Thymus (tissue), 11 donors: ENCODE measurements around the gene MCC. TPM values are rescaled to one million over a fixed set of nuclear protein-coding genes. Genes with fewer than 3 reads are reported as not detected.

Experiments used
- DNase-seq, 9 donors: peaks; one replicate each; pipeline ENCODE4 v3.0.0-alpha.2; 2013; ENCODE audit warnings: low spot score in 9 of 9, low read depth in 6 of 9, missing footprints in 1 of 9
- H3K27ac ChIP-seq, 2 donors: one replicate each; pipeline ENCODE4 v1.5.1; 2013; ENCODE audit warnings: control low read depth in 1 of 2, low read depth in 1 of 2, low read length in 1 of 2, mild to moderate bottlenecking in 1 of 2, moderate library complexity in 1 of 2
- H3K27me3 ChIP-seq, 2 donors: one replicate each; pipeline ENCODE4 v1.5.1; 2013; ENCODE audit warnings: low read length in 1 of 2; ENCODE audit not compliant: control insufficient read depth in 2 of 2, insufficient read depth in 1 of 2
- H3K36me3 ChIP-seq, 2 donors: one replicate each; pipeline ENCODE4 v1.5.1; 2013; ENCODE audit warnings: low read length in 1 of 2, mild to moderate bottlenecking in 1 of 2, moderate library complexity in 1 of 2; ENCODE audit not compliant: control insufficient read depth in 2 of 2, insufficient read depth in 2 of 2
- H3K4me1 ChIP-seq, 2 donors: one replicate each; pipeline ENCODE4 v1.5.1; 2013; ENCODE audit warnings: low read length in 2 of 2; ENCODE audit not compliant: control insufficient read depth in 2 of 2, insufficient read depth in 2 of 2
- H3K4me3 ChIP-seq, 2 donors: one replicate each; pipeline ENCODE4 v1.5.1; 2013; ENCODE audit warnings: low read length in 2 of 2, control low read depth in 1 of 2, mild to moderate bottlenecking in 1 of 2
- H3K9me3 ChIP-seq, 2 donors: one replicate each; pipeline ENCODE4 v1.5.1; 2013; ENCODE audit warnings: low read length in 1 of 2, mild to moderate bottlenecking in 1 of 2; ENCODE audit not compliant: control insufficient read depth in 2 of 2, insufficient read depth in 1 of 2
- WGBS: extraction: QIAGEN DNeasy Blood & Tissue Kit; methylation state at CpG from one replicate; pipeline ENCODE4 v1.1.7; 2013; 5-methylcytosine and 5-hydroxymethylcytosine counted together
- polyA plus RNA-seq: library from polyadenylated mRNA; stranded (reverse); fragments of 200-250 nt; gene quantifications from one replicate; pipeline ENCODE4 v1.2.3, GENCODE V29; 2013
- total RNA-seq: library from RNA; stranded (reverse); fragments of 120-200 nt; gene quantifications from one replicate; pipeline ENCODE4 v1.2.4, GENCODE V29; 2013
- donor health status: healthy.

MCC gene
- total and polyA plus RNA-seq, 2 donors, result 5.1 to 7.0 TPM

DNA sequence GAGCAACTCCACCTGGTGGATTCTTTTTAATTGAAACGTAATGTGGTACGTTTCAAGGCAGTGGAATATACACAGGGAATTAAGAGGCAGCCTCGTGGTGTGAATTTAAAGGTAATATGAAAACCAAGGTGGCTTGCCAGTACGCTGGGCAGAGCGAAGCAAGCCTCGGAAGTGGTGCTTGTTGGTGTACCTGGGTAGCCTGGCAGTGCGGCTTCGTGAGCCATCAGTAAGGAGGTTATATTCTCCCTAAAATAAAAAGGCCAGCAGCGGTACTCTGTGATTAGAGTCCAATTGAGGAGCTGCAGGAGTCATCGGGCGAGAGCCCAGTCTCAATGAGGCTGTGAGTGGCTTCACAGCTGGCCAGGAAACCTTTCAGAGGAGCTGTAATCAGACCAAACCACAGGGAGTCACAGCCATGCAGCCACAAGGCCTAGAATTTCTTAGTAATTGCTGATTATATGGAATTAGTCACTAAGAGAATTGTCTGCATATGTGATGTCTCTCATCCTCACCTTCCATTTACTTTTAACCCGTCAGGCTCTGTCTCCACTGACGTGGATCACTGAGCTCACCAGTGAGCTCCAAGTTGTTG, 454.0 kb downstream of the MCC start:
- WGBS, result 98% methylated on average over 13 of the region's 13 CpGs
- no peak overlapping the region for H3K27ac ChIP-seq

DNA sequence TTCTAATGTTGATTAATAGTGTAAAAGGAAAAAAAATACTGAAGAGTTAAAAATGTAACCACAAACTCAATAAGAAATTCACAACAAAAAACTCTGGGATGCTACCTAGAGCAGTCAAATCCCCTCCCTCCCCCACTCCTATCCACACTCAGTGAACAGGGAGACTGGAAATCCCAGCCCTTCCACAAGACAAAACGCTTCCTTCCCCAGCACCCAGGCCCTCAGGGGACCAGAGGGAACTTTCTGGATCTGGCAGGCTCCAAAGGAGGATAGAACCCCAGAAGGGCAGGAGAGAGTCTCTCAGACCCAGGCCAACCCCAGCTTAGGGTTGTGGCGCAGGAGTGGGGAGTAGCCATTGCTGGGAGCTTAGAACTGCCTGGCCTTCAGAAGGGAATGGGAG, 456.7 kb downstream of the MCC start:
- Histone ChIP-seq H3K27me3 (no peaks in the 10 kb centered on the region), H3K4me3 (no peak overlapping the region), H3K4me1 (no peaks in the 10 kb centered on the region), H3K36me3 (peaks cover 17 to 20% of the 10 kb centered on the region in 2 donors), H3K9me3 (peaks cover 0 to 1% of the 10 kb centered on the region in 2 donors), H3K27ac (no peak overlapping the region)
- DNase-seq, result no peak
- 97% methylated on average over 2 of the region's 2 CpGs for WGBS

More for the DNA sequence above, 454.0 kb downstream of the MCC start:
- H3K27me3 ChIP-seq, result no peaks in the 10 kb centered on the region
- H3K4me3 ChIP-seq, result no peak overlapping the region
- peaks cover 0 to 4% of the 10 kb centered on the region in 2 donors for H3K36me3 ChIP-seq
- peaks cover 0 to 5% of the 10 kb centered on the region in 2 donors for H3K4me1 ChIP-seq
- H3K9me3 ChIP-seq, result no peaks in the 10 kb centered on the region
- DNase-seq, result no peak

DNA sequence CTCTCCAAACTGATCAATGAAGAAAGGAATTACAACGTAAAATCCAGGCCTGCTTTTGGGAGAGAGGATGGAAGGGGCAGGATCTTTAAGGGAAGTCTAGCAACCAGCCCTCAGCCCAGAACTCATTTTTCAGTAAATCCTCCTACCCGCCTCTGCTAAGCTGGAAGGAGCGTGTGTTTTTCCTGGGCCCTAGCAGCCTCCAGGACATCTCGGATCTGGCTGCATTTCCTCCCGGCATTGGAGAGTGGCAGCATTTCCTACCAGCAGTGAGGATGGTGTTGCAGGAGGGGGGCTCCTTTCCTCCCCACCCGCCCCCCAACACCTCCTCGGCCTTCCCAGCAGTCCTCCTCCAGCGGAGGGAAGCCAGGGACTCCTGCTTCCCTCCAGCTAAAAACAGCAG, 457.1 kb downstream of the MCC start:
- 95% methylated on average over 8 of the region's 8 CpGs for WGBS
- Histone ChIP-seq H3K4me1 (no peaks in the 10 kb centered on the region), H3K27ac (no peak overlapping the region), H3K27me3 (no peaks in the 10 kb centered on the region), H3K9me3 (peaks cover 0 to 1% of the 10 kb centered on the region in 2 donors), H3K36me3 (peaks cover 20 to 21% of the 10 kb centered on the region in 2 donors), H3K4me3 (no peak overlapping the region)
- DNase-seq, result no peak

DNA sequence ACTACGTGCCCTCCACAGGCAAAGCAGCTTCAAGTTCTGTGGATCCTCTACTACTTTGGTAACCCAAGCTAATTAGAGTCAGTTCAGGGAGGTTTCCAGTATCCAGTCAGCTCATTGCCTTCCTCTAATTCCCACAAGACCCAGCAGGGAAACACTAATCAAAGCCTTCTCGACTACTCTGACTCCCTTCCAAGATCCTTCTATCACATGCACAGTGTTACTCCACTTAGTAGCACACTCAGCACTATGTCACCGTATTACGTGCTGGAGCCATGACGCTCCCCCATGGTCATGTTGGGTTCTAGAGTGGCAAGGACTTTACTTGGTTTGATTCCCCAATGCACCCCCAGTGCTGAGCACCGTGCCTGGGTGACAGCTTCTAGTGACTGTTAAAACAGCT, 458.6 kb downstream of the MCC start:
- WGBS, result 82% methylated on average over 6 of the region's 6 CpGs
- H3K27ac ChIP-seq, result no peak overlapping the region

DNA sequence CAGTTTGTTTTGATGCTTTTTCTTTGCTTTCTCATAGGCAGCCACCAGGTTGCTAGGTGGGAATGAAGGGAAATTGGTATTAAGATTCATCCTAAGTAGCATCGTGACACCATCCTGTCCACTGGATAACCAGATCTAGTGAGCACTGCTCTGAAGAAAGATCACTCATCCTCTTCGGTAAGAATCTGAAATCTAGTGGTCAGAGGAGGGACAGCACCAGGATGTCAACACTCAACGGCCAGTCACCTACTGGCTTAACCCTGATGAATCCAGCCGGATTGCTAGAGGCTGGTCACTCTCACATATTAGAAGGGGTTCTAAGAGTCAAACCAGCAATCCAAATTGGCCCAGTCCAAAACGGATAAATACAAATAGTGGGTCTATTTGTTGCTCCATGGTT, 460.8 kb downstream of the MCC start:
- peaks cover 20 to 33% of the 10 kb centered on the region in 2 donors for H3K36me3 ChIP-seq
- WGBS, result 97% methylated on average over 5 of the region's 5 CpGs
- no peak overlapping the region for H3K27ac ChIP-seq
- H3K4me3 ChIP-seq, result no peak overlapping the region
- no peaks in the 10 kb centered on the region for H3K27me3 ChIP-seq
- peaks cover 0 to 1% of the 10 kb centered on the region in 2 donors for H3K9me3 ChIP-seq
- no peak for DNase-seq
- peaks cover 5 to 14% of the 10 kb centered on the region in 2 donors for H3K4me1 ChIP-seq

More for the DNA sequence above, 458.6 kb downstream of the MCC start:
- H3K4me1 ChIP-seq, result peaks cover 0 to 3% of the 10 kb centered on the region in 2 donors
- no peak for DNase-seq
- H3K9me3 ChIP-seq, result peaks cover 0 to 1% of the 10 kb centered on the region in 2 donors
- peaks cover 20 to 25% of the 10 kb centered on the region in 2 donors for H3K36me3 ChIP-seq
- no peaks in the 10 kb centered on the region for H3K27me3 ChIP-seq
- no peak overlapping the region for H3K4me3 ChIP-seq

DNA sequence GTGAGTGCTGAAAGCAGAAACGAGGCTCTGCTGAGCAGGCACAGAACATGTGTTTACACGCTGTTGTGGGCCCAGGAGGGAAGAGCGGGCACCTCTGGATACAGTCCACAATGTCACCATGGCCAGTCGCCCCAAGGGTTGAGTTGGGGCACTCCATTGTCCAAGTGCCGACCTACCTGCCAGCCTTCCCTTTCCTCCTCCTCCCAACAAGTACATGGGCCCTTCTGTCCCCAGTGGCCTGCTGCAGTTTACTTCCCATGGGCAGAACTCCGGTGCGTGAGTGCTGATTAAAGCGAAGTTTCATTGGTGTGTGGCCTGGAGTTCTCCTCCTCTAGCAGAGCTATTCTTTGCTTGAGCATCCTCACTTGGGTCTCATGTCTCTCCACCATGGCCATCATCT, 461.2 kb downstream of the MCC start:
- Histone ChIP-seq H3K36me3 (peaks cover 20 to 33% of the 10 kb centered on the region in 2 donors), H3K4me3 (no peak overlapping the region), H3K27ac (peak overlapping the region in 1 of 2 donors; percentile 64), H3K9me3 (peaks cover 0 to 1% of the 10 kb centered on the region in 2 donors), H3K27me3 (no peaks in the 10 kb centered on the region), H3K4me1 (peaks cover 5 to 14% of the 10 kb centered on the region in 2 donors)
- no peak for DNase-seq
- 92% methylated on average over 8 of the region's 8 CpGs for WGBS

DNA sequence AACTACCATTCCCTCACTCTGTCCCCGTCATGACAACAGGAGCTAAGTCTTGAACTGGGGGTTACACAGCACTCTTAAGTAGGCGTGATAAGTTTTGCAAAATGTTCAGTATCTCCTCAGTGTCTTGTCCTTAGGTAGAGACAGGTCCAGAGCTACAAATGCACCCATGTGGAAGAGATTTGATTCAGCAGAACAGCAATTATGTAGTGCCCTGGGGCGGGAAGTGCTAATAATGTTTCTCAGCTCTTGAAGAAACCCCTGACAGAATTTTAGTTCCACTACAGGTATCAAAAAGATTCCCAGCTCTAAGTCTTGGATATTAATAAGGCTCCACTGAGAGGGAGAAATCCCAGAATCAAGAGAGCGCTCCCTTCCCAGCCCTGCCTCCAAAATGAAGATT, 462.0 kb downstream of the MCC start:
- no peak overlapping the region for H3K4me3 ChIP-seq
- H3K27ac ChIP-seq, result no peak overlapping the region
- H3K27me3 ChIP-seq, result no peaks in the 10 kb centered on the region
- WGBS, result 98% methylated on average over 4 of the region's 4 CpGs
- H3K36me3 ChIP-seq, result peaks cover 20 to 33% of the 10 kb centered on the region in 2 donors
- peaks cover 0 to 1% of the 10 kb centered on the region in 2 donors for H3K9me3 ChIP-seq
- peaks cover 5 to 14% of the 10 kb centered on the region in 2 donors for H3K4me1 ChIP-seq
- no peak for DNase-seq

DNA sequence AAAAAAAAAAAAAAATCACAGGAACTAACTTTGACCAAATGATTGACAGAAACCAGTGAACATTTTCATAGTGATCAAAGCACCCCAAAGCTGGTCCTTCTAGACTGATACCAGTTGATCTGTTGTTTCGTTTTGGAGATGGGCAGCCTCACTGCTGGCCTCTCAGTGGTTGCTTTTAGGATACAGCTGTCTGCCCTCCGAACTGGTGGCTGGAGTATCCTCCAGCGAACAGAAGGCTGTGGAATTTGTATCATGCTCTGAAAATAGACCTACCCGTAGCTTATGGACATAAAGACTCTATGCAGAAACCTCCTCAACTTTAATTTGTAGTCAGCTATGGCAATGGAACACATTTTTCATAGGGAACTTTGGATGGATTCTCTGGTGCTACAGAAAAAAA, 462.7 kb downstream of the MCC start:
- no peaks in the 10 kb centered on the region for H3K27me3 ChIP-seq
- peaks cover 5 to 19% of the 10 kb centered on the region in 2 donors for H3K4me1 ChIP-seq
- peaks cover 0 to 1% of the 10 kb centered on the region in 2 donors for H3K9me3 ChIP-seq
- DNase-seq, result no peak
- H3K27ac ChIP-seq, result no peak overlapping the region
- no peak overlapping the region for H3K4me3 ChIP-seq
- peaks cover 20 to 33% of the 10 kb centered on the region in 2 donors for H3K36me3 ChIP-seq
- 96% methylated on average over 4 of the region's 4 CpGs for WGBS

DNA sequence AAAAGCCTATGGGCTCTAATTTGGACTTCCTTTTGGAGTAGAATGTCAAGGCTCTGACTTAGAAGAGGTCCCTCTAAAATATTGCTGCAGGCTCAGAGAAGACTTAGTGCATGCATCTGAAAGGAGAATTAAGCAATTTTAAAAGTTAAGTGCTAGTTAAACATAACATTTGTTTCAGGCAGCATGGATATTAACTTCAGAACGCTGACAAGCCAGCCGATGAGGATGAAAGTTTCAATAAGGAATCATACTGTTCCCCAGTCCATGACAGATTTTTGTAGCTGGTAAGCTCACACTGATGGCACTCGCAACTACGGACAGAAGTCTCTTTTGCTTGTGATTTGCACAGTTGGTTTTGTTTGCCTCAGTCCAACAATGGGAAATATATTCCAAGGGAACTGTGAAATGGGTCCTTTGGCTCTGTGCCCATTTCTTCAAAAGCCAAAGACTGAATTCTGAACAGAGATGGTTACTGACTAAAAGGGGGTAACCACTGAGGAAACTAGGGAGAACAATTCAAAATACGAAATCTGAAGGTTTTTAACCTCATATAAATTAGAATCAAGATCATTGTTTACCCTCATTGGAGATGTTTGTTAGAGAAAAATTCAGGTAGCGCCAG, 464.1 kb downstream of the MCC start:
- 98% methylated on average over 6 of the region's 6 CpGs for WGBS
- Histone ChIP-seq H3K27me3 (no peaks in the 10 kb centered on the region), H3K9me3 (peaks cover 0 to 1% of the 10 kb centered on the region in 2 donors), H3K27ac (peak overlapping the region; percentile 87 to 93), H3K4me3 (no peak overlapping the region), H3K36me3 (peaks cover 16 to 33% of the 10 kb centered on the region in 2 donors), H3K4me1 (peaks cover 5 to 19% of the 10 kb centered on the region in 2 donors)
- no peak for DNase-seq
